GM10248 (cell line): Measurements from ENCODE around the gene SEMA6A.

ENCODE experiments used
- CTCF ChIA-PET: fragments of 300-600 bp; sonication (Branson Sonifier 250); formaldehyde crosslinking; extraction: SDS; loops from one replicate; lab custom pipeline; 2021; ENCODE audit warnings: antibody characterized with exemption; lab: Yijun Ruan, JAX
- POLR2A ChIA-PET: fragments of 350-650 bp; sonication (Branson Sonifier 250); formaldehyde crosslinking; extraction: SDS; loops from one replicate; lab custom pipeline; 2020; ENCODE audit warnings: antibody characterized with exemption; lab: Yijun Ruan, JAX
- DNase-seq: peaks from one replicate; pipeline ENCODE4 v3.0.0; 2012; ENCODE audit errors: extremely low spot score
- TF ChIP-seq, protein P1 (sequence below): IDR thresholded peaks from 2 replicates; pipeline ENCODE4 v1.5.1; 2012; ENCODE audit warnings: mild to moderate bottlenecking, low read depth; ENCODE audit errors: extremely low read depth, missing control alignments, control extremely low read depth

Gene SEMA6A

DNA sequence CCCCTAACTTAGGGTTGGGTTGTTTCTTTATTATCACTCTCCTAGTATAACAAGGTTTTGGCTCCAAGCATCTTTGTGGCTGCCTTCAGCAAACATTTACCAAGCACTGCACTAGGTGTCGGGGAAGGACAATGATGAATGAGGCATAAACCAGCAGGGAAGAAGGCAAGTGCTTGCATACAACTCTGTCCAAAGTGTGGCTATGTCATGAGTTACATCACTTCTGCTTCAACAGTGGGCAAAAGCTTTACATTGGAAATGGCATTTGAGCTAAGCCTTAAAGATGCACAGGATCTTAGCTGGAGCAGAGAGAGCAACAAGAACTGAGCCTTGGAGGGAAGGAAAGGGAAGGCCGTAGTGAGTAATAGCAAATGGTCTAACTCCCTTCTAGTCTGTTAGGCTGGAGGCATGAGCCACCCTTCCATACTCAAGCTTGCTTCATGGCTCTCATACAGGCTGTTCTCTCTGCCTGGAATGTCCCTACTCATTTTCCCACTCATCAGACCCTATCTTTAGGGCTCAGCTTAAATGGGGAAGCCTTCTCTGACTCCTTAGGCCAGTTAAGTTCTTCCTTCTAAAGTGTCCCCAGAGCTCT, 121.8 kb downstream of the SEMA6A start:
- TF ChIP-seq, protein P1, sequence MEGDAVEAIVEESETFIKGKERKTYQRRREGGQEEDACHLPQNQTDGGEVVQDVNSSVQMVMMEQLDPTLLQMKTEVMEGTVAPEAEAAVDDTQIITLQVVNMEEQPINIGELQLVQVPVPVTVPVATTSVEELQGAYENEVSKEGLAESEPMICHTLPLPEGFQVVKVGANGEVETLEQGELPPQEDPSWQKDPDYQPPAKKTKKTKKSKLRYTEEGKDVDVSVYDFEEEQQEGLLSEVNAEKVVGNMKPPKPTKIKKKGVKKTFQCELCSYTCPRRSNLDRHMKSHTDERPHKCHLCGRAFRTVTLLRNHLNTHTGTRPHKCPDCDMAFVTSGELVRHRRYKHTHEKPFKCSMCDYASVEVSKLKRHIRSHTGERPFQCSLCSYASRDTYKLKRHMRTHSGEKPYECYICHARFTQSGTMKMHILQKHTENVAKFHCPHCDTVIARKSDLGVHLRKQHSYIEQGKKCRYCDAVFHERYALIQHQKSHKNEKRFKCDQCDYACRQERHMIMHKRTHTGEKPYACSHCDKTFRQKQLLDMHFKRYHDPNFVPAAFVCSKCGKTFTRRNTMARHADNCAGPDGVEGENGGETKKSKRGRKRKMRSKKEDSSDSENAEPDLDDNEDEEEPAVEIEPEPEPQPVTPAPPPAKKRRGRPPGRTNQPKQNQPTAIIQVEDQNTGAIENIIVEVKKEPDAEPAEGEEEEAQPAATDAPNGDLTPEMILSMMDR: no peak
- ChIA-PET CTCF (interaction anchor here (1.1 to 1.9 kb wide), 3 partner anchors 10 to 495 kb away, joined by 3 to 5 read pairs (median 4); no protein-coding TSS in a partner anchor), POLR2A (no interaction called here)
- DNase-seq: no peak

DNA sequence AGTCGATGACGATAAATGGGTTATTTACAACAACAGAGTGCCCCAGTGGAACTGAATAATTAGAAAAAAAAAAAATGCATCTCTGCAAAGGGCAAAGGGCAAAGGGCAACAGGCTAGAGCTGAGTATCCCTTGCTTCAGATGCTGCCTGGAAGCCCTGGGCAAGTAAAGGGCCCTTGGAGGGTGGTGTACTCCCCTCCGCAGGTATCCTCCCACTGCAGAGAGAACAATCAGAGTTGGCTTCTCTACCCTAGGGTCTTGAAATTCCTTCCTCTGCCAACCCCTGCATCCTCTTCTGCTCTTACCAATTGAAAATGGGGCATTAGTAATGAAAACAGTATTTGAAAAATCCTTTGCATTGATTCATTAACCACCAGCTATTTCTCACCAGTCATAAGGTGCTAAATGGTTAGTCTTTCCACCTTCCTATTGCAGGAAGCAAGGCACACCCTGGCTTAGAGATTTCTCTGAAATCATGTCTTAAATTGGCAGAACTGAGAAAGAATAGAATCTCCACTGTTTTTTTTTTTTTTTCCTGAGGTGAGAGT, 122.6 kb downstream of the SEMA6A start:
- ChIA-PET POLR2A (no interaction called here), CTCF (interaction anchor here (1.1 kb wide), 1 partner anchor 9 kb away, joined by 4 read pairs; no protein-coding TSS in a partner anchor)
- DNase-seq: no peak
- TF ChIP-seq, protein P1: no peak

DNA sequence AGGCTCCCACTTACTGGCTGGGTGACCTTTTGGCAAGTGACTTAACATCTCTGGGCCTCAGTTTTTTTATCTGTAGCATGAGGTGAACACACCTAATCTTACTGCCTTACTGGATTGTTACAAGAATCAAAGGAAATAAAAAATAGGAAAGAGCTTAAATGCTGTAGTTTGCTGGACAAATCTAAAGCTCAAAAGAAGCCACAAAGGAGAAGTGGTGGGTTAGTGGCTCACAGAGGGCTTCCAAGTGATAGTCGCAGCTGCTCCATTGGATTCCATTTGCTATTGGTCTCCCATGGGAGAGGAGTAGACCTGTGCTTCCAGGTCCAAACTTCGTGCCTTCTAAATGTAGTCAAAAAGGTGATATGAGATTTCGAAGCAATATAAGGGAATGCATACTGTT, 123.6 kb downstream of the SEMA6A start:
- POLR2A ChIA-PET: interaction anchor here (0.6 kb wide), 1 partner anchor 471 kb away, joined by 7 read pairs; no protein-coding TSS in a partner anchor
- DNase-seq: no peak
- CTCF ChIA-PET: interaction anchor here (1.6 kb wide), 1 partner anchor 10 kb away, joined by 7 read pairs; no protein-coding TSS in a partner anchor
- TF ChIP-seq, protein P1: no peak

DNA sequence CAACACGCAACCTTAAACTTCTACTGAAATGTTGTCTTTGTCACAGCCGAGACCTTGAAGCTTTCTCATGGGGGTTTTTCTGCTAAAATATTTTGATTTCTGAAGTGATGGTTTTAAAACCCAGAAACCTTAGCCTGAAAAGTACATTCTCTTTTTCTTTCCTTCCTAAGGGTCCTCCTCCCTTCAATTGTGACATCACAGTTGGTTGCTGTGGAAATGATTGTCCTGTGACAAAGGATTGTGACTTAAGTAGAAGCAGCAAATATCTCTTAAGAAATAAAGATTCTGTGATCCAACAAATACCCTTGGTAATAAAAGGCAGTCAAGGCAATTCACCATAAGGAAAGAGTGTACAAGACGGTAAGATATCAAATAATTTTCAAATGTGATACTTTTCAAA, 125.2 kb downstream of the SEMA6A start:
- ChIA-PET POLR2A (no interaction called here), CTCF (interaction anchor here (1.3 to 1.6 kb wide), 2 partner anchors 9 to 43 kb away, joined by 3 to 7 read pairs; no protein-coding TSS in a partner anchor)
- DNase-seq: no peak
- TF ChIP-seq, protein P1: no peak

DNA sequence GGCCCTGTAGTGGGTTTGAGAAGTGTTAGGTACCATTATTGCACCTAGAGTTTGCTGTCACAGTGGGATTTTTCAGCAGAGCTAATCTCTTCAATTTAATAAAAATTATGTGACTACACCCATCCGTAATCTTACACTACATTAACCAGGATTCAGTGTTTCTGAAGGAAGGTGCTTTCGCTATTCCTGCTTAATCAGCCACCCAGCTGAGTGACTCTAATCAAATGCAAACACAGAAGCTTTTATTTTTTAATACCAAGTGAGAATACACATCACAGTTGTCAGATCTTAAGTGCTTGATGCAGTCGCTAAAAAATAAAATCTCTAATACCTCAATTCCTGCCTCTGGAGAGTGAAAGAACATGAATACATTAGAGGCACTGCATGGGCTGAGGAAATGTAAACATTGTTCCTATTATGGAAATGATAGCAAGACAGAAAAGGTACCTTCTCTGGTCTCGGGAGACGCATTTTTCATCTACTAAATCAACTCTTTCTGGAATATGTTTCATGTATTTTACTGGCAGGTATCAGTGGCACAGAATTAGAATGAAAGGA, 125.7 kb downstream of the SEMA6A start:
- ChIA-PET CTCF (interaction anchor here (1.3 kb wide), 1 partner anchor 42 kb away, joined by 3 read pairs; no protein-coding TSS in a partner anchor), POLR2A (interaction anchor here (0.7 kb wide), 1 partner anchor 22 kb away, joined by 8 read pairs; no protein-coding TSS in a partner anchor)
- DNase-seq: no peak
- TF ChIP-seq, protein P1: no peak

DNA sequence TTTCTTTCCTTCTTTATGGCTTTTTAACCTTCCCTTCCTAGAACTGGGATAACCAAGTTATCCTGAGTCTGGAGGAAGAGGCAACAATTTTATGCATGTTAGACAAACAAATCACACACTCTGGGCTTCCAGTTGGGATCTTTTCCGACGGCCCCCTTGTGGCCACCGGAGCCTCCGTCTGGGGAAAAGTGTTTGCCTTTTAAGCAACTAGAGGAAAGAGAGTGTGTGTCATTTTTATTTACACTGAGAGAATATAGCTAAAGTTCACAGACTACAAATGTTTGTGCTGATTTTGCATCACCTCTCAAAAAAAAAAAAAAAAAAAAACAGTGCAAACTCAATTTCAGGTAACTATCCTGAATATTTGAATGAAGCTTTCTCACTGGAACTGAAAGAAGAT, 126.2 kb downstream of the SEMA6A start:
- no peak for DNase-seq
- TF ChIP-seq, protein P1: no peak
- ChIA-PET POLR2A (interaction anchor here (0.7 kb wide), 1 partner anchor 21 kb away, joined by 8 read pairs; no protein-coding TSS in a partner anchor), CTCF (no interaction called here)
